Endothelial cell of umbilical vein (primary cell): ENCODE data around the gene PCBP1. TPM values are rescaled to one million over a fixed set of nuclear protein-coding genes. Genes with fewer than 3 reads are reported as not detected.

Experiments
- BruUV-seq: library from RNA; stranded (reverse); fragments of 400-500 nt; replicated peaks from 2 replicates; lab custom pipeline; 2021; lab: Mats Ljungman, UMichigan
- CTCF ChIA-PET: fragments of 300-600, 350-600 bp; sonication (Branson Sonifier 250); formaldehyde crosslinking; loops from one replicate; lab custom pipeline; 2021; ENCODE audit warnings: antibody characterized with exemption, inconsistent platforms; lab: Charles Lee
- POLR2A ChIA-PET: fragments of 300-600, 350-600 bp; sonication (Branson Sonifier 250); formaldehyde crosslinking; loops from one replicate; lab custom pipeline; 2021; ENCODE audit warnings: antibody characterized with exemption, inconsistent platforms; lab: Charles Lee
- DNase-seq: peaks from one replicate; pipeline ENCODE4 v3.0.0-alpha.2; 2011; ENCODE audit warnings: low read depth, low spot score
- FAIRE-seq: peaks from 2 replicates; lab custom pipeline; 2011; peaks lifted over from hg19 to GRCh38; lab: Jason Lieb, UNC
- H2AFZ ChIP-seq: 2 replicates; pipeline ENCODE4 v1.6.0; 2012; ENCODE audit warnings: low read depth, low read length, control low read depth, inconsistent platforms
- H3K27ac ChIP-seq: 2 replicates; pipeline ENCODE4 v1.5.1; 2011; ENCODE audit warnings: low read depth, mild to moderate bottlenecking, control low read depth, low read length, moderate library complexity; ENCODE audit not compliant: insufficient read depth
- H3K27me3 ChIP-seq, 2 experiments: 2 replicates each; pipeline versions ENCODE4 v1.6.0 to v1.6.1; 2011; ENCODE audit warnings: low read length in 2 of 2, mixed read lengths in 1 of 2; ENCODE audit not compliant: control insufficient read depth in 2 of 2, insufficient read depth in 2 of 2
- H3K36me3 ChIP-seq, 2 experiments: 2 replicates in 1 of 2; 3 replicates in 1 of 2; pipeline ENCODE4 v1.5.1; 2011; ENCODE audit warnings: low read length in 2 of 2, mild to moderate bottlenecking in 1 of 2, moderate library complexity in 1 of 2; ENCODE audit not compliant: control insufficient read depth in 2 of 2, insufficient read depth in 2 of 2; ENCODE audit errors: extremely low read depth in 1 of 2
- H3K4me1 ChIP-seq: 3 replicates; pipeline ENCODE4 v1.5.1; 2011; ENCODE audit warnings: mild to moderate bottlenecking, low read length; ENCODE audit not compliant: control insufficient read depth, insufficient read depth; ENCODE audit errors: extremely low read depth
- H3K4me2 ChIP-seq: 2 replicates; pipeline ENCODE4 v1.6.1; 2011; ENCODE audit warnings: low read length, control low read depth, mixed read lengths; ENCODE audit not compliant: insufficient read depth
- H3K4me3 ChIP-seq, 3 experiments: fragments of 200-600 bp in 1 of 3; sonication (generic), shearing (Covaris generic) in 1 of 3; replicated peaks in 1 of 3; 2 replicates each; pipeline ENCODE4 v1.5.1; 2011 to 2016; ENCODE audit warnings: control low read depth in 3 of 3, low read length in 3 of 3, mild to moderate bottlenecking in 2 of 3, inconsistent platforms in 1 of 3, low read depth in 1 of 3, moderate library complexity in 1 of 3; ENCODE audit not compliant: insufficient read depth in 1 of 3
- H3K79me2 ChIP-seq: 2 replicates; pipeline ENCODE4 v1.6.0; 2012; ENCODE audit warnings: low read length, inconsistent platforms; ENCODE audit not compliant: control insufficient read depth, insufficient read depth
- H3K9ac ChIP-seq: replicated peaks from 2 replicates; pipeline ENCODE3; 2011; ENCODE audit warnings: low read length, control low read depth; ENCODE audit not compliant: insufficient read depth; ENCODE audit errors: extremely low read depth
- H3K9me1 ChIP-seq: replicated peaks from 3 replicates; pipeline ENCODE4 v1.6.0; 2011; ENCODE audit warnings: mild to moderate bottlenecking, low read length; ENCODE audit not compliant: control insufficient read depth, insufficient read depth; ENCODE audit errors: extremely low read depth
- H3K9me3 ChIP-seq: replicated peaks from 2 replicates; pipeline ENCODE4 v1.5.1; 2012; ENCODE audit warnings: low read length, inconsistent platforms; ENCODE audit not compliant: control insufficient read depth, insufficient read depth
- H4K20me1 ChIP-seq: replicated peaks from 2 replicates; pipeline ENCODE3; 2011; ENCODE audit warnings: mild to moderate bottlenecking, low read length; ENCODE audit not compliant: control insufficient read depth, insufficient read depth; ENCODE audit errors: extremely low read depth
- CTCF ChIP-seq, 2 donors: IDR thresholded peaks; 1 replicate in 1 of 2; 2 replicates in 1 of 2; pipeline ENCODE4 v1.5.1; 2011; ENCODE audit warnings: low read length in 2 of 2, mild to moderate bottlenecking in 2 of 2, moderate library complexity in 2 of 2, control low read depth in 1 of 2, inconsistent platforms in 1 of 2, low read depth in 1 of 2; ENCODE audit not compliant: insufficient read depth in 1 of 2; ENCODE audit errors: extremely low read depth in 1 of 2
- EZH2 ChIP-seq: IDR thresholded peaks from 2 replicates; pipeline ENCODE4 v1.6.1; 2012; ENCODE audit warnings: borderline replicate concordance, low read depth, mild to moderate bottlenecking, moderate library complexity, low read length, inconsistent platforms; ENCODE audit not compliant: severe bottlenecking
- FOS ChIP-seq: IDR thresholded peaks from 2 replicates; pipeline ENCODE4 v1.6.1; 2011; ENCODE audit warnings: mild to moderate bottlenecking, low read length, moderate library complexity, borderline replicate concordance; ENCODE audit not compliant: insufficient read depth
- GATA2 ChIP-seq: IDR thresholded peaks from 2 replicates; pipeline ENCODE4 v1.7.0; 2011; ENCODE audit warnings: low read depth, mild to moderate bottlenecking, moderate library complexity, mixed read lengths, low read length; ENCODE audit not compliant: insufficient read length, insufficient read depth
- JUN ChIP-seq: IDR thresholded peaks from 2 replicates; pipeline ENCODE4 v1.6.1; 2011; ENCODE audit warnings: borderline replicate concordance, low read depth; ENCODE audit not compliant: insufficient read length, insufficient read depth
- MYC ChIP-seq: IDR thresholded peaks from one replicate; pipeline ENCODE4 v1.6.1; 2011; ENCODE audit warnings: mild to moderate bottlenecking, low read depth, low read length
- POLR2A ChIP-seq: IDR thresholded peaks from 2 replicates; pipeline ENCODE4 v1.6.1; 2012; ENCODE audit warnings: low read depth, mild to moderate bottlenecking, control low read depth, low read length
- POLR2AphosphoS5 ChIP-seq: IDR thresholded peaks from 2 replicates; pipeline ENCODE4 v1.6.1; 2012; ENCODE audit warnings: low read depth, mild to moderate bottlenecking, control low read depth, low read length, moderate library complexity; ENCODE audit not compliant: insufficient read depth
- dilution Hi-C: fragments of 300-500 bp; cut with MboI; formaldehyde crosslinking; loops from one replicate; pipeline ENCODE4 v1.15.0; 2019; ENCODE audit warnings: low sequenced_read_pairs; ENCODE audit not compliant: extremely low pct_ligation_motif_present
- intact Hi-C: fragments of 100-400 bp; cut with micrococcal nuclease; formaldehyde crosslinking; loops from one replicate; pipeline ENCODE4 v1.10.0; 2022
- polyA plus RNA-seq, 4 experiments: library from polyadenylated mRNA; depleted of rRNA in 3 of 4; stranded (reverse) in 3 of 4; unstranded in 1 of 4; fragments of >200 nt; gene quantifications; 2 replicates each; pipeline versions ENCODE4 v1.2.1 to v1.2.3, GENCODE V29; 2011 to 2012; ENCODE audit warnings: missing spikeins in 1 of 4
- total RNA-seq: library from RNA; stranded (reverse); gene quantifications from 2 replicates; pipeline ENCODE4 v1.2.3, GENCODE V29; 2021
- TF ChIP-seq, protein P1 (sequence below): IDR thresholded peaks from 2 replicates; pipeline ENCODE4 v1.6.1; 2011; ENCODE audit not compliant: insufficient read depth, insufficient read length

The PCBP1 gene
- total and polyA plus RNA-seq, 2 donors (not counting 3 experiments of a cell fraction or from before 2014, with no cell fraction given): 196 to 360 TPM

GRCh38 chr2:70045932-70046331 is 41.3 kb upstream of the PCBP1 start:
- ChIA-PET POLR2A (no interaction called here), CTCF (interaction anchor here (1.1 kb wide), 1 partner anchor 134 kb away, joined by 4 read pairs; no protein-coding TSS in a partner anchor)
- dilution Hi-C loops: no loop called here
- Histone ChIP-seq H4K20me1 (no peaks in the 10 kb centered on the region), H3K9ac (no peak overlapping the region), H3K27ac (no peak overlapping the region), H3K9me1 (no peaks in the 10 kb centered on the region), H3K9me3 (no peaks in the 10 kb centered on the region), H3K4me3 (no peak overlapping the region), H3K4me1 (peaks cover 4% of the 10 kb centered on the region), H3K27me3 (no peaks in the 10 kb centered on the region), H3K4me2 (no peak overlapping the region), H2AFZ (no peak overlapping the region), H3K36me3 (peaks cover 0 to 8% of the 10 kb centered on the region in 2 experiments), H3K79me2 (no peaks in the 10 kb centered on the region)
- no TSS peak for BruUV-seq
- intact Hi-C loops: no loop called here
- FAIRE-seq: no peak
- DNase-seq: no peak
- TF ChIP-seq, protein P1, sequence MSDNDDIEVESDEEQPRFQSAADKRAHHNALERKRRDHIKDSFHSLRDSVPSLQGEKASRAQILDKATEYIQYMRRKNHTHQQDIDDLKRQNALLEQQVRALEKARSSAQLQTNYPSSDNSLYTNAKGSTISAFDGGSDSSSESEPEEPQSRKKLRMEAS: no peak
- no peak for TF ChIP-seq POLR2AphosphoS5
- no peak for TF ChIP-seq POLR2A
- no peak for TF ChIP-seq FOS
- no peak for TF ChIP-seq GATA2
- TF ChIP-seq MYC: no peak

DNA sequence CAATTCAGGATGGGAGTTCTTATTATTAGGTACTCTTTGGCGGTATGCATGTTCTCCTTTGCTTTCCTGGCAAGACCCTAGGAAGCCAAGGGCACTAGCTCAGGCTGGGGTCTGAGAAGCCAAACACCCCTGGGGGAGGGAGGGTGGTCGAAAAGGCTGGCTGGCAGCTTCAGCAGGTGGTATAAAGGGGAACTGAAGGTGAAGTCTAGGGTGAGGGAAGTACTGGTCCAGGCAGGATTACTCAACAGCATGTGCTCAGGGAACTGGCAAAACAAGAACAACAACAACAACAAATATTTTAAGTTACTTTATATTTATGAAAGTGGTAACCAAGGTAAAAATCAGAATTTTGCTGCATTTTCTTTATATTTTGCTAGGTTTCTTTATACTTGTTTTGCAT is 40.7 kb upstream of the PCBP1 start:
- H3K4me1 ChIP-seq: peaks cover 3% of the 10 kb centered on the region
- FAIRE-seq (no peak), DNase-seq (no peak)
- no peak overlapping the region for H3K4me3 ChIP-seq
- H3K9me3 ChIP-seq: no peaks in the 10 kb centered on the region
- H3K36me3 ChIP-seq: peaks cover 0 to 8% of the 10 kb centered on the region in 2 experiments
- H3K27me3 ChIP-seq: no peaks in the 10 kb centered on the region
- CTCF ChIA-PET: no interaction called here
- no peaks in the 10 kb centered on the region for H4K20me1 ChIP-seq
- POLR2A ChIA-PET: no interaction called here
- no peaks in the 10 kb centered on the region for H3K79me2 ChIP-seq
- H3K4me2 ChIP-seq: no peak overlapping the region
- no peak overlapping the region for H3K27ac ChIP-seq
- TF ChIP-seq, protein P1: no peak
- no peak for TF ChIP-seq EZH2
- no peak for TF ChIP-seq CTCF (IDR thresholded peaks at IDR 0.05; ENCODE audit: extremely low read depth in 1 of 2, insufficient read depth in 1 of 2, low read depth in 1 of 2, low read length in 2 of 2)
- no peak for TF ChIP-seq JUN
- no peak for TF ChIP-seq GATA2
- TF ChIP-seq FOS: no peak
- no peak for TF ChIP-seq POLR2A
- H2AFZ ChIP-seq: no peak overlapping the region
- H3K9me1 ChIP-seq: no peaks in the 10 kb centered on the region
- dilution Hi-C loops (no loop called here), intact Hi-C loops (no loop called here)
- BruUV-seq: no TSS peak
- no peak overlapping the region for H3K9ac ChIP-seq
